Activated CD4-positive, CD25-positive, alpha-beta regulatory T cell treated with anti-CD3 and anti-CD28 coated beads, Interleukin-2, amount 50 U/mL, for 24 hours (primary cell): Measurements from ENCODE around the gene ZBTB18.
"Not testable (repeated sequence)": the region's sequence is repeated elsewhere in the genome, so short reads cannot be mapped to it uniquely, and the experiment has no call there.

Experiments used
- ATAC-seq, 2 donors: fragments of 150-1000 bp; cut with Tn5 transposase; one replicate each; pipeline ENCODE4 v1.10.0; 2021; ENCODE audit warnings: mild to moderate bottlenecking in 1 of 2, moderate library complexity in 1 of 2

Gene ZBTB18

DNA sequence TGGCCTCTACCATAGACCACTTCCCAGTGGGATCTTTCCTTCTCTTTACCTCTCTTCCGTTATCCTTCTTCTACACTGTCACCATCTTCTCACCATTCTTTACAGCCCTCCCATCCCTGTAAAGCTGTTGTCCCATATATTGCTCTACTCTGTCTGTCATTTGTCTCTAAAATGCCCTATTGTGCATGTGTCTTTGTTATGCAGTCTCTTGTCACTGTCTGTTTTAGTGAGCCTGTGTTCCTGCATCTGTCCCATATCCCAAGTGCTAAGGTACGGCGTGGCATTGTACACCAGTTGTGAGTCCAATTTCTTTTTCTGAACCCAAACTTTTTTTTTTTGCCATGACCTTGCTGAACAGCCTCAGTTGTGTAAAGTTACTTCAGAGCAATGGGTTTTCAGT is 8.8 kb upstream of the ZBTB18 start:
- ATAC-seq: no peak

DNA sequence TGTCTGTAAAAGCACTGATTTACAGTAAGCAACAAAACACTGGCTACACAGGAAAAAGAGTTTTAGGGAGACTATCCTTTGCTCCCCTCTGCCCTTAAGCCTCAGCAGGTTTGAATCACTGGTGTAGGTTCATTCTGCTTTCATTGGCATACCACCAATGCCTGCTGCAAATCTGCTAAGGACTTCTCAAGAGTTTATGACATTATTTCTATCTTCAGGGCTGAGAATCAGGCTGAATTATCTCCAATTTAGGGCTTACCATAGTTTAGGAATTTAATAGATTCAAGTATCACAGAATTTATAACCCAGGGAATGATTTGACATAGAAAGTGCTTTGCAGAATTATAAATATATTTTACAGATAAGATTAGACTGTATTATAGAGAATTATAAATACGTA is 6.7 kb upstream of the ZBTB18 start:
- ATAC-seq: no peak

DNA sequence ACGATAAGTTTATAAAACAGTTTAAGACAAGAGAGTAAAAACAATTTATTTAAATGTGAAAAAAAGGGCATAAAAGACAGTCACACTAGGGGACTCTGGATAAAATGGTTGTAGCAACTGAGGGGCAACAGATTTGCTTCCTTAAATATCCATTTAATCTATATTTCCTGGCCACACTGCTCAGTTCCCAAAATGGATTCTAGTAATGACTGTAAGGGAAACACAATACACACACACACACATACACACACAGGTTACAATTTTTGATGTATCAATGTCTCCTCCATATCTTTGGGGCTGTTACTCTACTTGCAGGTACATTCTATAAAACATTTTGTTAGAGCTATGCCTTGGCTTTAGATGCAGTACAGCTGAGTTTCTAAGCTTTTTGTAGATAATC is 4.8 kb upstream of the ZBTB18 start:
- ATAC-seq: not testable (repeated sequence)

DNA sequence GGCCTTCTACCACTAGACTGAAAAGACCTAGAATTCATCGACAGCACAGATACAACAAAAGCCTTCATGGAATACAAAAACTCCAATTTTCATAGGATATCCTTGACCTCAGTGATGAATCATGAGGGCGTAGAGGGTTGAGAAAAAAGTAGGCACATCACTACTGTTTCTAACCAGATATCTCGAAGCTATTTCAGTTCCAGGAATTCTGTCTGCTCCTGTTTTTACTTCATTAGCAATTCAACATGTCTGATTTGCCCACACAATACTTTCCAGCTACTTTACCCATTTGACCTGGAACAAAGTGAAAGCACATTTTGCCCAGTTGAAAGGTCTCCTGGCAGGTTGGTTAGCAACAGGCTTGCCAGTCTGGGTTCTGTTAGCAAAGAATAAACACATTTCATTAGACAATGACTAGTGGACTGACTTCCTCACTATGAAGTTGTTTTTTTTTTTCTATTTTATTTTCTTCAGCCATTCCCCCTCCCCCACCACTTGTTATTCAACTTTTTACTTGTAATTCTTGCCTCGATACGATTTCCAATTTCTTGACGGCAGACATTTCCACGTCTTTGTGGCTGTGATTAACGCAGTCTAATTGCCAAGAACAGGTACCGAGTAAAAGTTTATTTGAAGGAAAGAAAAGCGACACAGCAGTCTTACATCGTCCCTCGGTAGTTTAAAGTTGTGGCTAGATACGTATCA is 4.0 kb upstream of the ZBTB18 start:
- no peak for ATAC-seq

DNA sequence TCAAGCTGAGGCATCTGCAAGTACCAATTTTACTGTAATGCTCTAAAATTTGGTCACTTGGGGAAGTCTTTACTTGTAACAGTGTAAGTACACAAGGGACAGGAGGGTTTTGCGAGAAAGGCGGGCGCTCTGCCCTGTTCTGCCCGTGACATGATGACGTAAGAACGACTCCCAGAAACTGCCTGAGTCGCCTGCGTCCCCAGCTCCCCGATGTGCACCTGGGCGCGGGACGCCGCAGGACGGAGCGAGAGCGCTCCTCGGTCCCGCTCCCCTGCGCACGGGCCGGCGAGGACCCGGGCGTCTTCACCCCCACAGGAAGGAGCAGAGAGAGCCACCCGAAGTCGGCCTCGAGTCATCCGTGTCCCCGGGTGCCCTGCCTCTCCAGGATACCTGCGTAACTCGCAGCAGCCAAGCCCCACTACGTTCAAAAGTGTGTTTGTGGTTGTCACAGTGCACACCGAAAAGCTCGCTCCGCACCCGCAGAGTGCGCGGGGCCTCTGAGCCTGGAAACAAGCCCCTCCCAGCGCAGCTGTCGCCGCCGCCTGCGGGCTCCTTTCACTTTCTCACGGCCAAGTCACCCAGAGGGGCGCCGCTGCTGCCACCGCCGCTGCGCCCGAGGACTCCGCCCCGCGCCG is 3.3 kb upstream of the ZBTB18 start:
- ATAC-seq: no peak

DNA sequence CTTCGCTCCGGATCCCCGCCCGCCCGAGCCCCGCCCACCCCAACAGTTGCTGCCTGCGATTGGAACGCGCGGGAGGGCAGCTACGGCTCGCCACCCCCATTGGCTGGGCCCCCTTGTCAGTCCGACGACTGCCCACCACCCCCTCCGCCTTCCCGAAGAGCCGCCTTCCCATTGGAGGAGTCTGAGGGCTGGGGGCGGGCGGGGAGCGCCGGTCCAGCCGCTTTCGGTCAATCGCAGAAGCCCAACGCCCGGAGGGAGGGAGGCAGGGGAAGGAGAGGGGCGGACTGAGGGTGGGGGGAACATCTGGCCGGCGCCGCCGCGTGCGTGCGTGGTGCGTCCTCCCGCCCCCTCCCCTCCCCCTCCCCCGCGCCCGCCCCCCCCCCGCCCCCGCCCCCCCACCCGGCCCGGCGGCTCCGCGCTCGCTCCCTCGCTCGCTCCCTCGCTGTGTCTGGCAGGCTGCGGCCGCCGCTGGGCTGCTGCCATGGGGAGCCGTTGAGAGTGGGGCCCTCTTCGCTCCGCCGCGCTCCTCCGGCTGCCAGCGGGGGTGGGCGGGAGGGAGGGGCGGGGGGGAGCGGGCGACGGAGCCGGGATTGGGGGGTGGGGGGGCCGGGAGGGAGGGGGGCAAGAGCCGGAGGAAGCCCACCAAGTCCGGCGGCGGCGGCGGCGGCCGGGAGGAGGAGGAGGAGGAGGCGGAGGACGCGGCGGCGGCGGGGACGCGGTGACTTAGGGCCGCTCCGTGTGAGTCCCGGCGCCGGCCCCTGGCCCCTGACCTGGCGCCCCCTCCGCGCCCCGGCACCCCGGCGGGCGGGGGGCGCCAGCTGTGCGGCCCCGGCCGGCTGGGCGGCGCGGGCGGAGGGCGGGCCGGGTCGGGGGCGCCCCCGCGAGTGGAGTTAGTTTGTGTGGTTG is 2.6 kb upstream of the ZBTB18 start:
- ATAC-seq: peak; percentile 89 to 90

DNA sequence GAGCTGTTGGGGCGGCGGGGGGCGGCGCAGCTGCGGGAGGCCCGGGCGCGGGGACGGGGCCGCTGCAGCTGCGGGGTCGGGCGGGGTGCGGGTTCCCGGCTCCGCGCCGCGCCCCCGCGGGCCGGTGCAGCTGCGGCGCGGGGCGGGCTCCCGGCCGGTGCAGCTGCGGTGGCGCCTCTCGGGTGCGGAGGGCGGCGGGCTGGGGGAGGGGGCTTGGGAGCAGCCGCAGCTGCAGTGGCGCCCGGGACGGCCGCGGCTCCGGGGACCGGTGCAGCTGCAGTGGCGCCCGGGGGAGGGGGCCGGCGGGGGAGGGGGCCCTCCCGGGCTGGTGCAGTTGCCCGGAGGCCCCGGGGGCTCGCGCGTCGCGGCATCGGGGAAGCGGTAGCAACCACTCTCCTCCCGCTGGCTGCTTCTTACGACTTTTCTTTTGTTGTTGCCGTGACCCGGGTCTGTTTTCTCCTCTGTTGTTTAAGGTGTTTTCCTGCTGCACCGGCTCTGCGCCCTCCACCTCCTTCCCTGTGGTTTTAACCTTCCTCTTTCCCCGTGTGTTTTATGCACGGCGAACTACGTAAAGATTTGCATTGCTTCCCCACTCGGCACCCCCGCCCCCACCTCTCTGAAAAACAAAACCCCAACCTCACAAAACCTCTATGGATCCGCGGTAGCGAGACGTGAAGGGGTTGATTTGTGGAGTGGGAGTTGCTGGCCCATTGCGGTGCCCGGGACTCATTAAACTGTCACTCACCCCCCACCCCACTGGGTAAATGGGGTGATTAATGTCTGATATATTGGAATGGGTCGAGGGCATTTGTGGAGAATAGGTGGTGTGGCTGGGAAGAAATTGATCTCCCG is 1.7 kb upstream of the ZBTB18 start:
- ATAC-seq: no peak

DNA sequence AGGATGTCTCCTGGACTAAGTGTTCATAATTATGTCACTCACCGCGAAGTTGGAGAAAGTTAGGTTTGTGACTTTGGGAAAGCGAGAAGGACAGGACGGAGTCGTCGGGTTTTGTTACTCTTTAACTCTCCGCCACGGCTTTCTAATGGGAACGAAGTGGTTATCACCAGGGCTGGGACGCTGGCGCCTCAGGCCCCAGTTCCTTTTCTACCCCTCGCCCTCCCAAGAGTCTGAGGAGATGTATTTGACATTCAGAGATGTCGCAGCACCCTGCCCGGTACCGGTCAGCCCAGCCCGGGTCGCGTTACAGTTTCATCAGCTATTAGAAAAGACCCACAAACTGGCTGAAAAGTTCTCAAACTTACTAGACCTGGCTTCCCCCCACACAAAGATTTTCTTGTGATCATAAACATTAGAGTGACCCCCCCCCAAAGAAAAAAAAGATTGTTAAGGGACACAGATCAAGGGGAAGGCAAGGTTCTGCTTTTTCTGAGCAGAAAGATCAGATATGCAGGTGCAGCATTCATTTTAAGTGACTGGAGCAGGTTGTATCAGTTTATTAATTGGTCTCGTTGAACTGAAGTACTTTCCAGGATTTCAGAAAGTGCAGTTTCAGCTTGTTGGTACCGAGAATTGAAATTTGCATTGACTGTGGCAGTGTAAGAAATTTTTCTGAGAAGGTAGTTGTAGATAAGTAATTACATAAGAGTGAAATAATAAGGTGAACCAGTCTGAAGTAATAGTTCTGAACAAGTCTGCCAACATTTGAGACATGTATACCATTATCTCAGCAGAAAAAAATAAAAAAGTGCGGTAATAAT is 859 bp upstream of the ZBTB18 start:
- ATAC-seq: no peak

DNA sequence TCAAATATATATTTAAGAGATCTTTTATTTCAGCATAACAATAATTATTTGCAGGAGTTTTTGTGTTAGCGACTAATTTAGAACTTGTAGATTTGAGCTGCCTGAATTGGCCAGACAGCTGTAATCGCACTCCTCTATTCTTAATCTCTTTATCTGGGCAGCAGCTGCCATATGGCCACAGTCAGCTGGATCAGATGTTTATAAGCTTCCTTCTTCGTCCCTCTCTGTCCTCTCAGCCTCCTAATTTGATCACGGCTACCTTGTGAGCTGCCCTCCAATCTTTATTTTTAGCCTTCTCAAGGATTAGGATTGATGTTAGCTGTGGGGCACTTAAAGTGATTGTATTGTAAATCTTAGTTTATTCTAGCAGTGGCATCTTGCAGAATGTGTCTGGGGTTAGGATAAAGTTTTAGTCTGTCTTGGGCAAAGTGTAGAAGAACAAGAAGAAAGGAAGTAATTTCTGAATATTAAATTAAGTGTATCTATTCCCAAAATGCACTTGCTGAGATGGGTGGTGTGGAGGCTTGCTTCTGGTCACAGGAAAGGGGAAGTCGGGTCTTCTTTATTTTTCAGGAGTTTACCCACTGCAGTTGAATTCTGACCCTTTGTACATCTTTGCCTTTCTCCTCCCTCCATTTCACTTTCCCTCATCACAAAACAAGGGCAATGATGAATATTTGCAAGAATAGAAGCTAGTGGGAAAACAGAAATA is 1.1 kb downstream of the ZBTB18 start:
- no peak for ATAC-seq

DNA sequence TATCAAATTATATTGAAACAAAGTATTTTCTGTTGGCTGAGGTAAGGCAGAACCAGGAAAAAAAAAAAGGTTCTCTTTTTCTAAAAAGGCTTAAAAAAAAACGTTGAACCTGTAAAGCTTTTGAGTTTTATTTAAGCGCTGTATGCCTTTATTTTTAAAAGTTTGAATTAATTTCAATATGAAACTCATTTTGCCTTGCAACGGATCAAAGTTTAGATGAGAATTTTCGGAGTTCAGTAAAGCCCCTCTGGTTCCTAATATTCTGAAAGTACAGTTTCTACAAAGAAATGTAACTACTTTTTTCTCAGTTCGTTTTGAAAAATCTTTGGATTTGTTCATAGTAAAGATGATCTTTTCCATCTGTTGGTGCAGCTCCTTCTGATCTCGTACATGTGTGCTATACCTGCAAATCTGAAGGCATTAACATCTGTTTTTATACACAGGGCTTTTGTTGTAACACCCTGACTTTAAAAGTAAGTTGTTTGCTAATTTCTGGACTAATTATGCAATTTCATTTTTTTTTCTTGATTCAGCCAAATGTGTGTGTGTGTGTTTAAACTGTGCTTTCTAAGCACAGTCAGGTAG is 1.7 kb downstream of the ZBTB18 start:
- ATAC-seq: no peak

DNA sequence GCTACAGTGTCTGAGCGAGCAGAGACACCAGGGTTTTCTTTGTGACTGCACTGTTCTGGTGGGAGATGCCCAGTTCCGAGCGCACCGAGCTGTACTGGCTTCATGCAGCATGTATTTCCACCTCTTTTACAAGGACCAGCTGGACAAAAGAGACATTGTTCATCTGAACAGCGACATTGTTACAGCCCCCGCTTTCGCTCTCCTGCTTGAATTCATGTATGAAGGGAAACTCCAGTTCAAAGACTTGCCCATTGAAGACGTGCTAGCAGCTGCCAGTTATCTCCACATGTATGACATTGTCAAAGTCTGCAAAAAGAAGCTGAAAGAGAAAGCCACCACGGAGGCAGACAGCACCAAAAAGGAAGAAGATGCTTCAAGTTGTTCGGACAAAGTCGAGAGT is 2.7 kb downstream of the ZBTB18 start:
- ATAC-seq: no peak

DNA sequence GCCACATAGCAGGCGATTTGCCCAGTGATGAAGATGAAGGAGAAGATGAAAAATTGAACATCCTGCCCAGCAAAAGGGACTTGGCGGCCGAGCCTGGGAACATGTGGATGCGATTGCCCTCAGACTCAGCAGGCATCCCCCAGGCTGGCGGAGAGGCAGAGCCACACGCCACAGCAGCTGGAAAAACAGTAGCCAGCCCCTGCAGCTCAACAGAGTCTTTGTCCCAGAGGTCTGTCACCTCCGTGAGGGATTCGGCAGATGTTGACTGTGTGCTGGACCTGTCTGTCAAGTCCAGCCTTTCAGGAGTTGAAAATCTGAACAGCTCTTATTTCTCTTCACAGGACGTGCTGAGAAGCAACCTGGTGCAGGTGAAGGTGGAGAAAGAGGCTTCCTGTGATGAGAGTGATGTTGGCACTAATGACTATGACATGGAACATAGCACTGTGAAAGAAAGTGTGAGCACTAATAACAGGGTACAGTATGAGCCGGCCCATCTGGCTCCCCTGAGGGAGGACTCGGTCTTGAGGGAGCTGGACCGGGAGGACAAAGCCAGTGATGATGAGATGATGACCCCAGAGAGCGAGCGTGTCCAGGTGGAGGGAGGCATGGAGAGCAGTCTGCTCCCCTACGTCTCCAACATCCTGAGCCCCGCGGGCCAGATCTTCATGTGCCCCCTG is 3.3 kb downstream of the ZBTB18 start:
- no peak for ATAC-seq

DNA sequence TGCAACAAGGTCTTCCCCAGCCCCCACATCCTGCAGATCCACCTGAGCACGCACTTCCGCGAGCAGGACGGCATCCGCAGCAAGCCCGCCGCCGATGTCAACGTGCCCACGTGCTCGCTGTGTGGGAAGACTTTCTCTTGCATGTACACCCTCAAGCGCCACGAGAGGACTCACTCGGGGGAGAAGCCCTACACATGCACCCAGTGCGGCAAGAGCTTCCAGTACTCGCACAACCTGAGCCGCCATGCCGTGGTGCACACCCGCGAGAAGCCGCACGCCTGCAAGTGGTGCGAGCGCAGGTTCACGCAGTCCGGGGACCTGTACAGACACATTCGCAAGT is 3.8 kb downstream of the ZBTB18 start:
- ATAC-seq: no peak

DNA sequence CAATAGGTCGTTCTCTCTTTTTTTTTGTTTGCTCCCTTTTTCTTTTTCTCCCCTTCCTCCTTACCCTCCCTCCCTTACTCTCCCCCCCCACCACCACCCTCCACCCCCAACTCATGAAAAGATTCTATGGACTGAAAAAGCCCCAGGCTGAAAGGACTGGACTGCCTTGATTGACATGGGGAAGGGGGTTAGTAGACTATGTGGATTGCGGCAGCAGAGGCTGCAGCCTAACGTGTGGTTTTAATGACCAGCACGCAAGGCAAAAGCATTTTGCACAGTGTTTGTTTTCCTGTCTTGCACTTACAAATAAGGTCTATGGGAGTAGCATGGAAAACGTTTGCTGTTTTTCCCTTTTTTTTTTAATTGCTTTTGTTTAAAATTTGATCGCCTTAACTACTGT is 5.5 kb downstream of the ZBTB18 start:
- no peak for ATAC-seq

DNA sequence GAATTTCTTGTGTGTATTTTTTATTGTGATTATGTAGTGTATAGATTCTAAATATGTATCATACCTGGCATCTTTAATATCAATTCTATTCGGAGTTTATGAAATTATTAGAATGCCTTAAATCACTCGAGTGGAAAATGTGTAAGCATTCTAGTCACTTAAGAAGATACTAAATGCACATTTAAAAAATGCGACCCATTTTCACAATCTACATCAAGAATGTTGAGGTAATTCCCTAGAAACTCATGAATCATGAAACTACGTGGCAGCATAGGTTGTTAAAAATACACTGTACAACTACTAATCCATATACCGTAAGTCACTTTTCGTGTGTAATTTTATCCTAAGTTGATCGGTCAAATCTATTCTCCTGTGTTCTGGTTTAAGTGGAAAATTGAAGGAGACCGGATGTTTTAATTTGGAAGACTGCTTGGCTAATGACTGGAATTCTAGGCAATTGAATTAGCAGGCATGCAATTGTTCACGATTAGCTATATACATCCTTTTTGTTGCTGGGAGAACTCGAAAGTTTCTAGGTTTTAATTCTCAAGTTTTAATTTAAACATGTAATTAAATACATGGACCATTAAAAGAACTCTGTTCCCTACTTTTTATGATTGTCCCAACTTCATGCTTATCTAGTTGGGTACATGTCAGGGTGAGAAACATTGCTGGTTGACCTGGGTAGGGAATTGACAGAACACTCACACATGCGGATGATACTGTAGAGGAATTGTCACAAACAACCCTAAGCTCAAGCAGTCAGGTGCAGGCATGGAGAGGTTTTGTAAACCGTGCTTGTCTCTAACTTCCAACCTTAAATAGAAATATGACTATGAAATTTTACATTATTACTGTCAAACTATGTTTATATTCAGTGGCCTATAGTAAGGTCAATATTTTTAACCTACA is 6.6 kb downstream of the ZBTB18 start:
- no peak for ATAC-seq

DNA sequence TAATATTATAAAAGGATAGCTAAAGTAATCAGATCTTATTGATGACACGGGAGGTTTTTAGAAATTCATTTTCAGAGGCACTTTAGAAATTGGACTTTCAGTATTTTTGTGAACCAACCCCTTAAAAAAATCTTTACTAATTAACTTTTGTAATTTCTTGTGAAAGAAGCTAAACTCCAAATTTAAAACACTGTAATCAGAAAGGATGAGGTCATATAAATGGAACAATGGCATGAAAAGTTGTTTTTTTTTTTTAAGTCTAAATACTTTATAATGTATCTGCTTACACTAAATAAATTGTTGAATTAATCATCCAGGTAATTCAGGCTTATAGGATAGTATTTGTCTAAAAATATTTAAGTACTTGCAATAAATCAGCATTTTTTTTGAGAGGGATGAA is 9.0 kb downstream of the ZBTB18 start:
- ATAC-seq: no peak

DNA sequence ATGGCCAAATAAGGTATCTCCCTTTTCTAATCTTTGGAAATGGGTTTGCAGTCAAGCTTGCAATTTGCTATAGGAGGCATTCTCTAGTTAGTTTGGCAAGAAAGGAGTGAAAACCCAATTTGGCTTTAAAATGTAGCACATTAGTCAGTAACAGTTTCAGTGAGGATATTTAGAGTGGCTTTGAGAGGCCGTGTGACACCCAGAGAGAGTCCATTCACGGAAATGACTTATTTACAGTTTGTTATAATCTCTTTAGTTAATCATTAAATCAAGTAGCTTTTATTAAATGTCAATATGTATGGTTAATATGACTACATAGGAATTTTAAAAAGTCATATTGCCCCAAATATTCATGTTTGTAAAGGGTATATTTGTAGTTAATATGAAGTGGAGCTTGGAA is 9.6 kb downstream of the ZBTB18 start:
- ATAC-seq: no peak

DNA sequence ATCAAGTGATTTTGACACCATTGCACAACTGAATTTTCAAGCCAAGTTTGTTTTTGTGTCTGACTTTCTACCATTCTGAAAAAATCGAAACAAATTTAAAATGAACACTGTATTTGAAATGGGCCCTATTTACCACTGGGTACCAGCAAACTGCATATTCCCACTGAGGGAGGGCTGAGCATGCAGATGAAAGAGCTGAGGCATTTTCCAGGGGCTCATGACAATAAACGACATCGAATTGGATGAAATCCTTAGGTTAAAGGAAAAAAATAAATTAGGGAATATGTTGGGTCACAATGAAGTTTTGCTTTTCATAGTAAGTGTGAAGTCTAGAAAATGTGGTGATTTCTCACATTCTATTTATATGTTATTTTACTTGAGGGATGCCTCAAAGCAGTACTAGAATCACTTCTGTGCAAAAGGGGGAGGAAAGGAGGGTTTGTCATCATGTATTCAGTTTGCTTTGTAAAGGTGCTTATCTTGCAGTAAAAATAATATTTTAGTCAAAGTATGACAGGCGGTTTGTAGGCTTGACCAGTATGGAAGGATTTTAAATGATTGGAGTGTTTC is 11.2 kb downstream of the ZBTB18 start:
- ATAC-seq: no peak

DNA sequence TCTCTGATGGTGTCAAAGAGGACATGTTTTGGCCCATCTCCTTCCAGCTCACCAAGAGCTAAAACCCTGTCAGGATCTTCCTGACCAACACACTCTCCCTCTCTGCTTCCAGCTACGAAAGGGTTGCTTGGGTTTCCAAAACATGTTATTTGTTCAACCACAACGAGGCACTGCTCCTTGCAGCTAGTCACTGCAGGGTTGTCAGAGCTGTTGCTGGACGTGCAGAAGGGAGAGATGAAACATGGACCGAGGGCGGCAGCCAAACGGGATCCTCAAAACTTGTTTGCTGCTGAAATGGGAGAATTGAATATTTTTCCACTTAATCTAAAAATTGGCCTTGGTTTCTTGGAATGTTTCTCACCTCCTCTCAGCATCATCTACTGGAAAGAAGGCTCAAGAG is 12.4 kb downstream of the ZBTB18 start:
- ATAC-seq: no peak
